Activated CD4-positive, CD25-positive, alpha-beta regulatory T cell treated with anti-CD3 and anti-CD28 coated beads, Interleukin-2, amount 50 U/mL, for 72 hours (primary cell): ENCODE data around the gene GALNT17.

ENCODE experiments used
- DNase-seq: peaks from one replicate; pipeline ENCODE4 v3.0.0; 2021

GALNT17 gene

DNA sequence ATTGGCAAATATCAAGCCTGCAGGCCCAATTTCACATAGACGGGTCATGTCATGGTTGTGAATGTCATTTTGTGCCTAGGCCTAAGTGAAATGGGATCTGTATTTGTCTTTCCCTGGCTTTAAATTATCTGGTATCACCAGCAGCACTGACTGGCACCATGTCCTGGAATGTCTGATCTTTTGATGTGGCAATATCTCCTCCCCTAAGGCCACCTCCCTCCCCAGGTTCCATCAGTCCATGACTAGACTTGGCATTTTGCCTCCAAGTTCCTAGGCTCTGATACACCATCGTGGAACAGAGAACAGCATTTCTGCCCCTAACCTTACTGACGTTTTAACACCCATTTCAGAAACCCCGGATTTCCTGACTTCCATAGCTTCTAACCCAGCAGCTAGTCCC, 513.9 kb downstream of the GALNT17 start:
- DNase-seq: no peak

GRCh38 chr7:71649812-71650211, 517.9 kb downstream of the GALNT17 start:
- no peak for DNase-seq

GRCh38 chr7:71650653-71651337, 518.9 kb downstream of the GALNT17 start:
- no peak for DNase-seq

- DNase-seq: no peak
Measured at GRCh38 chr7:71652510-71652909, 520.6 kb downstream of the GALNT17 start.

- no peak for DNase-seq
Measured at GRCh38 chr7:71657386-71657785, 525.4 kb downstream of the GALNT17 start.

GRCh38 chr7:71659622-71660021, 527.7 kb downstream of the GALNT17 start:
- no peak for DNase-seq

DNA sequence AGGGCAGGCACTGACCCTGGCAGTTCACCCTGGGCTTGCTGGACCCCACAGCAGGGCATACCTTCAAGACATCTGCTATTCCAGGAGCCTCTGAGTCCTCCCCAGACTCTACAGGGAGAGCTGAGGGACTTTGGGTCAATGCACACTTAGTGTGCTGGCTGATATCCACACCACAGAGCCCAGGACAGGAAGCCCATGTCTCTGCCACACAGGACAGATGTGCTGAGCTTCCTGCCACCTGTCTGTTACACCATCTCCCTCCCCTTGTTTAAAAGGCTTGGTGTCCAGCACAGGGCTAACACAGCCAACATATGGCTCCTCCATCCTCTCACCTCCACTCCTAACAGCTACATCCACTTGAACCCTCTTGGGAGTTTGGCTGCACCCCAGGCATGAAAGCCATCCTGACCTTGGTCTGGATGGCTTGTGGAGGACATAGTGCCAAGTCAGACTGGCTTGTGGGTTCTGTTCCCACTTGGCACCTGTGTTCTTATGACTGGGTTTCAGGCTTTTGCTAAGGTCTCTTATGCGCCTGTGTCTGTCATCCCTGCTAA, 529.8 kb downstream of the GALNT17 start:
- DNase-seq: no peak

DNA sequence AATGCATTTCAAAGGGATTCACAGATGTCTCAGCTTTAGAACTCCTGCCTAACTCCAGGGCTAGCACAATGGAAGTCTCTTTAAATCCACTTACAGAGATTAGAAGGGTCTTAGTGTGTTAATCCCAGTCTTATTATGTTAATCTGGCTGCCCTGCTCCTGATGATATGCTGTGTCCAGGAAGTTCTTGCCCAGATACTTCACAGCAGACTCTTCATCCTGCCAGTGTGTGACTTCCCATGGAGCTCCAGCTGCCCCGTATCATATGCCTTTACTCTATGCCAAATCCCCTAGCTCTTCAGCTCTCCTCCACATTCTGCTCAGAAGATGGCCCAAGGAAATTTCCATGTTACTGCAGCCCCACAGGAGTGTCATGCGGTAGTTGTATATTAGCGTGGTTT, 533.8 kb downstream of the GALNT17 start:
- DNase-seq: no peak

DNA sequence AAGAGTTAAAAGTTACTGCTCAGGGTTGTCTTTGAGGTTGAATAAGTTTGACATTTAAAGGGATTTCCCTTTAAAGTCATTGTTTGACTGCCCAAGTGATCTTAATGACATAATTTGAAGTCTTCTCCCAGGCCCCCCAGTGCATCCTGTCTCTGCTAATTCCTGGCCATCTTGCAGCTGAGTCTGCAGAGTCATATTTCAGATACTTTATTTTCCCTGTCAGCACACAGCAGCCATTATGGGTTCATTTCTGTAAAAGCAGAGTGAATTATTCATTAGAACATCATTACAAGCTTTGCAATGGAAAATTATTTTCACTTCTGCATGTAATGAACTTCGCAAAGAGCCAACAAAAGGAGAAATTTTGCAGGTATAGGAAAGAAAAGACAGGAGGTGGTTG, 536.6 kb downstream of the GALNT17 start:
- DNase-seq: no peak

DNA sequence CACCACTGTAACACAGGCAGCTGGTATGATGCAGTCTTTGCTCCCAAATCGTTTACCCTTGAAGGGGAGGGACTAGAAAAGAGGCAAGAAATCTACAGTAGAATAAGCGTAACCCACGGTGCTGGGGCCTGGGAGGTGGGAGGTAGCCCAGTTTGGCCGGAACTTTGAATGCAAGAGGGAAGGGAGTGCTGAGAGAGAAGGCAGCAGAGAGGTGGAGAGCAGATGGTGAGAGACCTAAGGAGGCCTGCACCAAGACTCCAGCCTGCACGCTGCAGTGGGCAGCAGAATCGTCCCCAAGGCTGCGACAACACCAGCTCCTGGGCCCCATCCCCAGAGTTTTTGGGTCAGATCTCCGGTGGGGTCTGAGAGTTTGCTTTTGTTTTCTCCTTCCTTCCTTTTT, 547.5 kb downstream of the GALNT17 start:
- no peak for DNase-seq

- DNase-seq: no peak
Measured at GRCh38 chr7:71682181-71682580, 550.2 kb downstream of the GALNT17 start.

DNA sequence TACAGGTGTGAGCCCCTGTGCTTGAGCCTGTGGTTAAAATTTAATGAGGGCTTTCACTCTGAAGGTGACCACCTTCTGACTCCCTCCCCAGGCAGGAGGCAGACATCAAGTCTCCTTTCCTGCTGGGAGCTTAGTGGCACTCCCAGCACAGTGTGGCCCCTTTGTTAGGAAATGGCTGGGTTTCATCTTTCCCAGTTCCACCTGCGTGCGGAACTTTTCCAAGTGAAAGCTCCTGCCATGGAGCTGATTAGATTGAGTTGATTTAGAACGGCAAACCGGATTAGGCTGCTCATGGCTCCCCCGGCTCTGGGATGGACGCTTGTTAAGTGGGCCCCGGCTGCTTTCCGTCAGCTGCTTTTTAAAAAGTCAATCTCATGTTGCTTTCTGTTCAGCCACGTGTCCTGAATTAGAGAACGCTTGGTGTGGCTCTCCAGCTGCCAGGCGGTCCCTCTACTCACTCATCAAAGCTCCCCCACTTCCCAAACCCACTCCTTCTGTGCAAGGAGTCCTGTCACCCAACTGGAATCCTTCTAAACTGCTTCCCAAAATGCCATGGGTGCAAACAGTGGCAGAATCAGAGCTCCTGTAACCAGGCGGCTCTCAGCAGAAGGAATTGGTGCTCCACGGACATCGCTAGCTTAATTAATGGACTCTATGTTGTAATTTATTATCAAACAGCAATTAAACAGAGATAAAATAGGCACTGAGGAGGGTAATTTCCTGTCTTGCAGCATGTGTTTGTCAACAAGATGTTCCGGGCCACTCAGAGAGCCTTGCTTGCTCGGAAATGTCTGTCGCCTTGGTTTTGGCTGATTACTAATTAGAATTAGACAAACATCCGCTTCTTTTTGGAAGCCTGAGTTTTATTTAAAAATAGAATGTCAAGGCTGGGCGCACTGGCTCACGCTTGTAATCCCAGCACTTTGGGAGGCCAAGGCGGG, 551.2 kb downstream of the GALNT17 start:
- no peak for DNase-seq

GRCh38 chr7:71687286-71687685, 555.3 kb downstream of the GALNT17 start:
- DNase-seq: no peak

GRCh38 chr7:71687831-71688599, 556.1 kb downstream of the GALNT17 start:
- DNase-seq: no peak

- no peak for DNase-seq
Measured at GRCh38 chr7:71691538-71691937, 559.6 kb downstream of the GALNT17 start.

DNA sequence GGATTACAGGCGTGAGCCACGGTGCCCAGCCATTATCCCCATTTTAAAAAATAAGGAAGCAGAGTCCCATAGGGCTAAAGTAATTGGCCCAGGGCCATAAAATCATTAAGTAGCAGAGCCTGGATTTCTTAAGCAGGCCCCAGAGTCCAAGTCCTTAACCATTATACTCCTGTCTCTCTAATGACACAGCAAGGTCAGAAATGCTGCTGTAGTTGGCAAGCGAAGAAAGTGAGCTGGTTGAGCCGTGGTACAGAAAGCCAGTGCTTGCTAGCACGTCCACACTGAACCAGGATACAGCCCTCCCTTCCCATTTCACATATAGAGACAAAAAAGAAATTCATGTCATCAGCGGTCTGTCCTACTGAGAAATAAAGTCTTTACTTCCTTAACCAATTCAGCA, 562.7 kb downstream of the GALNT17 start:
- no peak for DNase-seq

DNA sequence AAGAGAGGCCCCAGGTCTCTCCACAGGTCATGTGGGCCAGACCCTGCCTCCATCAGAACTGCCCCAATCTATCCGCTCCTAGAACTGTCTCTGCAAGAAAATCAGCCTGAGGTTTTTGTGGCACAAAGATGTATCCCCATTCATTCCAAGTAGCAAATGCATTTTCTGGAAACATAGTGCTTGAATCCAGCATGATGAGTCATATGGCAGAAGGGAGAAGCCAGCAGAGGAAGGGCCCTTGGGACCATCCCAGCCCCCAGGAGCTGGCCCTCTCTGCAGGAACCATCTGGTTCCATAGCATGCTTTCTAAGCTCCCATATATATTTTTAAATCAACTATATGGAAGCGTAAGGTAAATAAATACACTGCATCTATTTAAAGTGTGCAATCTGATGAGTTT, 563.2 kb downstream of the GALNT17 start:
- DNase-seq: no peak

- no peak for DNase-seq
Measured at GRCh38 chr7:71696511-71696910, 564.6 kb downstream of the GALNT17 start.

DNA sequence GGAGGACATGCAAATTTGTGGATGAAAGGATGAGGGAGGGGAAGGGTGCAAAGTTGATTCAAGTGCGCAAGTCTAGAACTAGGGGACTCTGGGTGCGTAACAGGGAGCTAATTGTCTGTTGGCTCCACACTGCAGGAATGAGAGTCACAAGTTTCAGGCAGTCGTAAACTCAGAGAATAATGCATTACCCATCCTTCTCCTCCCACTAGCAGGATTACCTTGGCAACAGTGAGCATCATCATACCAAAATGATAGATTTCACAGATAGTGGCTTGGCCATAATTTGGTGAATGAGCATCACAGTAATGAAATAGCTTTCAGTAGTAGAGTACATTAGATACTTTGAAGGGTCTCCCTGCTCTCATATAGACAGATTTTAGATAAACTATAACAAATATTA, 565.5 kb downstream of the GALNT17 start:
- DNase-seq: no peak

- DNase-seq: no peak
Measured at GRCh38 chr7:71705217-71705616, 573.3 kb downstream of the GALNT17 start.

DNA sequence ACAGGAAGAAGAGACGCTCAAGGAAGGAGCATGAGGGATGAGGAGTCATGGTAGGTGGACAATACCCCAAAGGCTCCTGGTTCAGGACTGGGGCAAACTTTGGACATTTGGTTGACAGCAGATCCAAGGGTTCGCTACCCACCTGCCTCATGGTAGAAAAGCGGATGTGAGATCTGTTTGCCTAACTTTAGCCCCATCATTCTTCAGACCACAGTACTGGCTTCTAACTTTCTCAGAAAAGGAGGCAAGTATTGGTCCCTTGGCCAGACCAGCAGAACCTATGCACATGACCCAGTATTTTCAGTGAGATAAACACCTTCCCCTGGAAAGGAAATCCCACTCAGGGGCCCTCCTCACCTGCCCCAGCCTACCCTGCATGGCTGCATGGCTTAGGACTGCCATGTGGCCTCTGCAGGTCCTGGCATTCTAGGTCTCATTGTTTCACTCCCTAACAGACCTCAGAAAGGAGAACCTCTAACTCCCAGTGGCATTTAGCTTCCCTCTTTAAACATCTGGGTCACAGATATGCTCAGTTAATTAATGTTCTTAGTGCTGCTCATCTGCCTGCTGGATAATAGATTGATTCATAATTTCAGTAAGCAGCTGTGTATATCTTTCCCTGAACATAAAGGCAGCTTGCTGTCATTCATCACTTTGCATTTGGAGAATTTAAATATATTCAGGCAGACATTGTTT, 574.1 kb downstream of the GALNT17 start:
- no peak for DNase-seq

DNA sequence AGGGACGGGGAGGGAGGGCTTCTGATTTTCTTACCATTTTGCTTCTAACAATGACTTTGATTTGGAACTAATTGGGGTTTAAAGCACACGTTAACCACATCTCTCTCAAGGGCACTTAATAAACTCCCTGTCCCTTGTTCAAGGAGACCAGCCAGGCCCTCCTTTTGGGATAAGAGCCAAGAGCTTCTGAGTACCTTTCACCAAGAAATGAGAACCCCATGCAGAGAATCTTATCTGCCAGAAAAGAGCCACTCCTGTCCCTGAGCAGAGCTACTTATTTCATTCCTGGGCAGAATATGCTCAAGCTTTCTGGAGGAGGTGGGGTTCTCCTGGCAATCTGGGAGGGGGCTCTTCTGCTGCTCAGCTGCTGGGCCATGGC, 574.6 kb downstream of the GALNT17 start:
- no peak for DNase-seq

DNA sequence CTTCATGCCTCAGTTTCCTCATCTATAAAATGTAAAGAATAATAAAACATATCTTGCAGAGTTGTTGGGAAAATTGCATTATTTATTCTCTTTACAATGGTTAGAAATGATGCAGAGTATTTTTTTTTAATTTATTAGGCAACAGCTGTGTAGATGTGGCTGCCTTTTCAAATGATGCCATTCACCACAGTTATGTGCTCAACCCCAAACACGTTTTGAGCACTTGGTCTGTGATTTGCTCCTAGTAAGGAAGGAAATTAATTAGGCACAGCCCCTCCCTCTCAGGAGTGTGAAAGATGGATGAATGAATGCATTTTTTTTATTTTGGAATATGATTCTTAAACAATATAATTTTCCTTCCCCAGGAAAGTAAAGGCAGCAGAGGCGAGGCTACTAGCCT, 575.1 kb downstream of the GALNT17 start:
- DNase-seq: no peak
